Breast epithelium (tissue), 4 donors: Measurements from ENCODE around the gene TNNI3K. TPM values are rescaled to one million over a fixed set of nuclear protein-coding genes. Genes with fewer than 3 reads are reported as not detected.

Experiments used
- DNase-seq, 2 donors: peaks; one replicate each; pipeline ENCODE4 v3.0.0-alpha.2; 2019; ENCODE audit warnings: low spot score in 2 of 2
- H3K27ac ChIP-seq, 2 donors: fragments of 200-600 bp; sonication (generic) in 1 of 2; one replicate each; pipeline ENCODE4 v1.5.1; 2016 to 2019; ENCODE audit warnings: mild to moderate bottlenecking in 1 of 2
- H3K27me3 ChIP-seq, 2 donors: fragments of 200-600 bp; sonication (generic) in 1 of 2; one replicate each; pipeline versions ENCODE4 v1.5.1 to v1.6.0; 2017 to 2019; ENCODE audit warnings: control low read depth in 1 of 2, mild to moderate bottlenecking in 1 of 2
- H3K36me3 ChIP-seq: fragments of 200-600 bp; one replicate; pipeline ENCODE4 v1.5.1; 2019
- H3K4me1 ChIP-seq, 2 donors: fragments of 200-600 bp; sonication (generic); one replicate each; pipeline ENCODE4 v1.5.1; 2016 to 2019; ENCODE audit warnings: control low read depth in 1 of 2
- H3K4me3 ChIP-seq, 3 donors: fragments of 200-600 bp; sonication (generic); 1 replicate in 2 of 3; 2 replicates in 1 of 3; pipeline ENCODE4 v1.5.1; 2016 to 2019; ENCODE audit warnings: mild to moderate bottlenecking in 3 of 3, moderate library complexity in 2 of 3
- H3K9me3 ChIP-seq, 2 donors: fragments of 200-600 bp; sonication (generic) in 1 of 2; one replicate each; pipeline ENCODE4 v1.5.1; 2016 to 2019; ENCODE audit warnings: control low read depth in 1 of 2
- POLR2A ChIP-seq: fragments of 450-650 bp; IDR thresholded peaks from one replicate; pipeline ENCODE4 v1.6.1; 2016; ENCODE audit warnings: antibody characterized with exemption, mild to moderate bottlenecking, moderate library complexity
- POLR2AphosphoS5 ChIP-seq, 3 donors: sonication (generic); formaldehyde crosslinking; IDR thresholded peaks; one replicate each; pipeline ENCODE4 v1.6.1; 2017; ENCODE audit warnings: antibody characterized with exemption in 3 of 3
- intact Hi-C: fragments of 100-400 bp; cut with DNase I; formaldehyde crosslinking; loops from one replicate; pipeline ENCODE4 v1.15.1; 2023; ENCODE audit warnings: low total_unique reads
- total RNA-seq, 3 donors: library from RNA; depleted of rRNA; stranded (reverse); fragments of >200 nt; gene quantifications; one replicate each; pipeline ENCODE4 v1.1.0, GENCODE V29; 2016
- TF ChIP-seq, protein P1 (sequence below), 3 donors: fragments of 450-650 bp; IDR thresholded peaks; one replicate each; pipeline ENCODE4 v1.5.1; 2016 to 2017; ENCODE audit warnings: antibody characterized with exemption in 3 of 3, mild to moderate bottlenecking in 3 of 3, moderate library complexity in 3 of 3

TNNI3K gene, protein sequence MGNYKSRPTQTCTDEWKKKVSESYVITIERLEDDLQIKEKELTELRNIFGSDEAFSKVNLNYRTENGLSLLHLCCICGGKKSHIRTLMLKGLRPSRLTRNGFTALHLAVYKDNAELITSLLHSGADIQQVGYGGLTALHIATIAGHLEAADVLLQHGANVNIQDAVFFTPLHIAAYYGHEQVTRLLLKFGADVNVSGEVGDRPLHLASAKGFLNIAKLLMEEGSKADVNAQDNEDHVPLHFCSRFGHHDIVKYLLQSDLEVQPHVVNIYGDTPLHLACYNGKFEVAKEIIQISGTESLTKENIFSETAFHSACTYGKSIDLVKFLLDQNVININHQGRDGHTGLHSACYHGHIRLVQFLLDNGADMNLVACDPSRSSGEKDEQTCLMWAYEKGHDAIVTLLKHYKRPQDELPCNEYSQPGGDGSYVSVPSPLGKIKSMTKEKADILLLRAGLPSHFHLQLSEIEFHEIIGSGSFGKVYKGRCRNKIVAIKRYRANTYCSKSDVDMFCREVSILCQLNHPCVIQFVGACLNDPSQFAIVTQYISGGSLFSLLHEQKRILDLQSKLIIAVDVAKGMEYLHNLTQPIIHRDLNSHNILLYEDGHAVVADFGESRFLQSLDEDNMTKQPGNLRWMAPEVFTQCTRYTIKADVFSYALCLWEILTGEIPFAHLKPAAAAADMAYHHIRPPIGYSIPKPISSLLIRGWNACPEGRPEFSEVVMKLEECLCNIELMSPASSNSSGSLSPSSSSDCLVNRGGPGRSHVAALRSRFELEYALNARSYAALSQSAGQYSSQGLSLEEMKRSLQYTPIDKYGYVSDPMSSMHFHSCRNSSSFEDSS
- 1 to 10 TPM; 1.3 to 3.7 (median 2.5) TPM for total RNA-seq

DNA sequence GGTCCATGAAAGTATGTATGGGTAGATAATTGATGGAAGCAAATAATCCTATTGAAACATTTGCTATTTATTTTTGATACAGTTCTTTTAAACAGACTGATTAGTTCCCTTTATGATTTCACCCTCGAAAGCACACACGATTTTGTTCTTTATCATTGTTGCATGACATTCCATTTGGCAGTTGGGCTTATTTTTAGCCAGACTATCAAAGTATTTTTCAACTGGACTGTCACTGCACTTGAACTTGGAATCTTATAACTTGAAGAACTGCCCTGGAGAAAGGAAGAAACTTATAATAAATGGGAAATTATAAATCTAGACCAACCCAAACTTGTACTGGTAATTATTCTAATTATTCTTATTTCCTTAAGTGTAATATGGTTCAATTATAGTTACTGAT lies at the start of gene TNNI3K:
TNNI3K (plus strand) TSS at position 235 of the 400 bp plus-strand sequence; CDS start at position 300, 65 bp downstream.
- peaks cover 6% of the 10 kb centered on the region for H3K36me3 ChIP-seq
- intact Hi-C loops = no loop called here
- no peak within 1 kb of the TSS for H3K4me3 ChIP-seq
- H3K27ac ChIP-seq = no peak within 1 kb of the TSS
- TF ChIP-seq, protein P1, sequence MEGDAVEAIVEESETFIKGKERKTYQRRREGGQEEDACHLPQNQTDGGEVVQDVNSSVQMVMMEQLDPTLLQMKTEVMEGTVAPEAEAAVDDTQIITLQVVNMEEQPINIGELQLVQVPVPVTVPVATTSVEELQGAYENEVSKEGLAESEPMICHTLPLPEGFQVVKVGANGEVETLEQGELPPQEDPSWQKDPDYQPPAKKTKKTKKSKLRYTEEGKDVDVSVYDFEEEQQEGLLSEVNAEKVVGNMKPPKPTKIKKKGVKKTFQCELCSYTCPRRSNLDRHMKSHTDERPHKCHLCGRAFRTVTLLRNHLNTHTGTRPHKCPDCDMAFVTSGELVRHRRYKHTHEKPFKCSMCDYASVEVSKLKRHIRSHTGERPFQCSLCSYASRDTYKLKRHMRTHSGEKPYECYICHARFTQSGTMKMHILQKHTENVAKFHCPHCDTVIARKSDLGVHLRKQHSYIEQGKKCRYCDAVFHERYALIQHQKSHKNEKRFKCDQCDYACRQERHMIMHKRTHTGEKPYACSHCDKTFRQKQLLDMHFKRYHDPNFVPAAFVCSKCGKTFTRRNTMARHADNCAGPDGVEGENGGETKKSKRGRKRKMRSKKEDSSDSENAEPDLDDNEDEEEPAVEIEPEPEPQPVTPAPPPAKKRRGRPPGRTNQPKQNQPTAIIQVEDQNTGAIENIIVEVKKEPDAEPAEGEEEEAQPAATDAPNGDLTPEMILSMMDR (IDR thresholded peaks at IDR 0.05) = no peak
- TF ChIP-seq POLR2A (no peak), POLR2AphosphoS5 (IDR thresholded peaks at IDR 0.05) (no peak)
- no peaks in the 10 kb centered on the region for H3K9me3 ChIP-seq
- DNase-seq = no peak
- H3K27me3 ChIP-seq = no peaks in the 10 kb centered on the region
- no peaks in the 10 kb centered on the region for H3K4me1 ChIP-seq

DNA sequence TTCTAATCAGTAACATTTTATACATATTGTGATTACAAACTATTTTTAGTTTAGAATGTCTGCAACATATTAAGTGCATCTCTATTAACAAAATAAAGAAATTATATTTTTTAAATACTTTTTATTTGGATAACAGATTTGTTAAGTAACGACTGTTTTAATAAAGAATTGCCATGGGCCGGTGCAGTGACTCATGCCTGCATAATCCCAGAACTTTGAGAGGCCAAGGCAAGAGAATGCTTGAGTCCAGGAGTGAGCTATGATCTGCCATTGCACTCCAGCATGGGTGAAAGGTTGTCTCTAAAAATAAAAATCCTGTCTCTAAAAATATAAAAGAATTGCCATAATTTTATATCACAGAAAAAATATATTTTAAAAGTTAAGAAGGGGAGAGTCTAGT lies 41.3 kb upstream of the TNNI3K start:
- no peak overlapping the region for H3K27ac ChIP-seq
- no peaks in the 10 kb centered on the region for H3K27me3 ChIP-seq
- no peak overlapping the region for H3K4me3 ChIP-seq
- H3K4me1 ChIP-seq = no peaks in the 10 kb centered on the region
- no peaks in the 10 kb centered on the region for H3K9me3 ChIP-seq
- intact Hi-C loops = no loop called here
- TF ChIP-seq POLR2AphosphoS5 (IDR thresholded peaks at IDR 0.05) (no peak), POLR2A (no peak)
- TF ChIP-seq, protein P1 (IDR thresholded peaks at IDR 0.05) = no peak
- no peak for DNase-seq
- no peaks in the 10 kb centered on the region for H3K36me3 ChIP-seq

DNA sequence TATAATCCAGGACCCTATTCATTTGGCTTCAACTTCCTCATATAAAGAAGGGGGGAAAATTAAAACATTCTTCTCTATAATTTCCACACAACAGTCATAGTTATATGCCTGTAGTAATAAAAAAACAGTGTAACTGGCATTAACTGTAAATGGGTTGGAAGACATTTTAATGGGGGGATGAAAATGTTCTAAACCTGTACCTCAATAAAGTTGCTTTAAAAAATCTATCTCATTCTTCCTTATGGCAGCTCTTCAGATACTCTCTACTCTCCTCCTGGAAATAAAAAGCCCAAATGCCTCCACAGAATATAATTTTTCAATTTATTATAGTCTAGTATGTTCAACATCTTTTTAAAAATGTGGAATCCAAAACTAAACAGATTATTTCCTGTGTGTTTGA lies 39.8 kb upstream of the TNNI3K start:
- H3K27ac ChIP-seq = no peak overlapping the region
- no peak for DNase-seq
- TF ChIP-seq, protein P1 (IDR thresholded peaks at IDR 0.05) = no peak
- no peak for TF ChIP-seq POLR2A
- no peak for TF ChIP-seq POLR2AphosphoS5 (IDR thresholded peaks at IDR 0.05)
- no peaks in the 10 kb centered on the region for H3K4me1 ChIP-seq
- H3K36me3 ChIP-seq = no peaks in the 10 kb centered on the region
- H3K27me3 ChIP-seq = no peaks in the 10 kb centered on the region
- no peak overlapping the region for H3K4me3 ChIP-seq
- intact Hi-C loops = no loop called here
- H3K9me3 ChIP-seq = no peaks in the 10 kb centered on the region

DNA sequence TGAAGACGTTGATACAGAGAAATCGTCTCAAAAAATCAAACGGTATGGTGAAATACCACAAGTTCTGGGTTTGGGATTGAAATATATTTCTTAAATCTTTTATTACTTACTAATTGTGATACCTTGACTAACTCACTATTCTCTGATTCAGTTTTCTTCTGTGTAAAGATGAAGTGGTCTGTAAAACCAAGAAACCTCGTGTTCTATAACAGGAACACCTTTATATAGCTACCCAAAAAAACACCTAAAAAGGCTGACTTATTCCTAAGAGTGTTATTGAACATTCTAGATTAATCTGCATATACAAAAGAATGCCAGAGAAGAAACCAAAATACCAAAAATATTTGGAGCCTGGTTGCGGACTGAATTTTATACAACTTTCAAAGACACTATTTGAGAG lies 37.9 kb upstream of the TNNI3K start:
- no peaks in the 10 kb centered on the region for H3K9me3 ChIP-seq
- no peaks in the 10 kb centered on the region for H3K27me3 ChIP-seq
- no peaks in the 10 kb centered on the region for H3K36me3 ChIP-seq
- intact Hi-C loops = no loop called here
- no peaks in the 10 kb centered on the region for H3K4me1 ChIP-seq
- peak overlapping the region; percentile 66 to 72 (median 67) for H3K4me3 ChIP-seq
- TF ChIP-seq POLR2AphosphoS5 (IDR thresholded peaks at IDR 0.05) (no peak), POLR2A (no peak)
- TF ChIP-seq, protein P1 (IDR thresholded peaks at IDR 0.05) = no peak
- DNase-seq = no peak
- peak overlapping the region; percentile 86 for H3K27ac ChIP-seq
